ENCODE measurements around the gene MAP7. TPM values are rescaled to one million over a fixed set of nuclear protein-coding genes. Genes with fewer than 3 reads are reported as not detected.

MAP7 gene
- total RNA-seq: 10 to 100 TPM; 69.4 to 74.3 TPM

- peak; percentile 95 for TF ChIP-seq CTCF (IDR thresholded peaks at IDR 0.05)
- peak within 1 kb of the TSS; percentile 71 to 87 for H3K9ac ChIP-seq (ENCODE audit: low read depth in 2 of 2, low read length in 2 of 2)
These were observed at the start of gene MAP7 for GRCh38 chr6:136550330-136551071. MAP7 (minus strand) TSS chr6:136550422; CDS start chr6:136550408, 14 bp downstream.

GRCh38 chr6:136599329-136600011 is 49.2 kb upstream of the MAP7 start:
- Histone ChIP-seq H3K4me3 (no peak overlapping the region), H3K9ac (ENCODE audit: low read depth in 2 of 2, low read length in 2 of 2) (no peak overlapping the region), H3K36me3 (no peaks in the 10 kb centered on the region), H3K4me1 (no peaks in the 10 kb centered on the region), H3K27ac (no peak overlapping the region), H3K9me3 (no peaks in the 10 kb centered on the region), H3K27me3 (no peaks in the 10 kb centered on the region)
- intact Hi-C loops (cut with DNase I): no loop called here
- no peak for DNase-seq
- no peak for TF ChIP-seq CTCF (IDR thresholded peaks at IDR 0.05)

More at GRCh38 chr6:136550330-136551071, at the start of gene MAP7:
- Histone ChIP-seq H3K4me1 (peaks cover 4% of the 10 kb centered on the region), H3K27me3 (no peaks in the 10 kb centered on the region), H3K36me3 (no peaks in the 10 kb centered on the region), H3K4me3 (peak within 1 kb of the TSS; percentile 64), H3K9me3 (no peaks in the 10 kb centered on the region), H3K27ac (peak within 1 kb of the TSS; percentile 66)
- peak; percentile 89 for DNase-seq
- intact Hi-C loops (cut with DNase I): no loop called here

GRCh38 chr6:136598048-136598447 is 47.8 kb upstream of the MAP7 start:
- no peaks in the 10 kb centered on the region for H3K27me3 ChIP-seq
- H3K4me3 ChIP-seq: no peak overlapping the region
- no peaks in the 10 kb centered on the region for H3K4me1 ChIP-seq
- intact Hi-C loops (cut with DNase I): no loop called here
- TF ChIP-seq CTCF (IDR thresholded peaks at IDR 0.05): no peak
- H3K27ac ChIP-seq: no peak overlapping the region
- no peaks in the 10 kb centered on the region for H3K36me3 ChIP-seq
- no peaks in the 10 kb centered on the region for H3K9me3 ChIP-seq
- H3K9ac ChIP-seq (ENCODE audit: low read depth in 2 of 2, low read length in 2 of 2): no peak overlapping the region
- no peak for DNase-seq

- Histone ChIP-seq H3K27ac (no peak overlapping the region), H3K4me3 (no peak overlapping the region), H3K4me1 (no peaks in the 10 kb centered on the region), H3K9me3 (no peaks in the 10 kb centered on the region), H3K27me3 (no peaks in the 10 kb centered on the region), H3K9ac (ENCODE audit: low read depth in 2 of 2, low read length in 2 of 2) (no peak overlapping the region), H3K36me3 (no peaks in the 10 kb centered on the region)
- no peak for TF ChIP-seq CTCF (IDR thresholded peaks at IDR 0.05)
- DNase-seq: no peak
- intact Hi-C loops (cut with DNase I): no loop called here
These were observed 44.4 kb upstream of the MAP7 start for GRCh38 chr6:136594671-136595070.

GRCh38 chr6:136593748-136594490 is 43.7 kb upstream of the MAP7 start:
- Histone ChIP-seq H3K36me3 (no peaks in the 10 kb centered on the region), H3K4me1 (no peaks in the 10 kb centered on the region), H3K9me3 (no peaks in the 10 kb centered on the region), H3K4me3 (no peak overlapping the region), H3K27ac (peak overlapping the region; percentile 33), H3K9ac (ENCODE audit: low read depth in 2 of 2, low read length in 2 of 2) (no peak overlapping the region), H3K27me3 (no peaks in the 10 kb centered on the region)
- intact Hi-C loops (cut with DNase I): no loop called here
- TF ChIP-seq CTCF (IDR thresholded peaks at IDR 0.05): no peak
- DNase-seq: no peak
